ENCODE results near the gene SYNC.

DNA sequence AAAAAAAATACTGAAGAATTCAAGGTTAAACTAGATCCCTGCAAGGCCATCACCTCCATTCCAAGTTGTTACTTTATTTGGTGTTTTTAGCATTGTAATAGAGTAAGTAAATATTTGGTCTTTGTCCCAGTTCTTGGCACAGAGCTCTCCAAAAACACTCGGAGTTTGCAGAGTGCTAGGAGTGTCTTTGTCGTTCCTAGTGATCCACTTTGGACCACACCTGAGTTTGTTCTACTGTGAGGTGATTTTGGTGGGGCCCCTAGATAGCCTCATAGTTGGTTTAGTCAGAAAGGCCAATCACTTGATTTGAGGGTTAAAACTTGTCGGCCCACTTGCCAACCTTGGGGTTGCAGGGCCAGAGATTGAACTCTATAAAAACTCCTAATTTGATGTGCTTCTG is 25.6 kb downstream of the SYNC start:
- TF ChIP-seq POLR2A (IDR thresholded peaks at IDR 0.05; ENCODE audit: low read depth, low read length) (no peak), EZH2 (IDR thresholded peaks at IDR 0.05; ENCODE audit: borderline replicate concordance, low read depth, low read length, severe bottlenecking) (no peak), POLR2AphosphoS5 (IDR thresholded peaks at IDR 0.05; ENCODE audit: insufficient read depth, low read depth, low read length) (no peak), JUN (IDR thresholded peaks at IDR 0.05; ENCODE audit: borderline replicate concordance, insufficient read depth, insufficient read length, low read depth) (no peak), FOS (IDR thresholded peaks at IDR 0.05; ENCODE audit: borderline replicate concordance, insufficient read depth, low read length) (no peak), GATA2 (IDR thresholded peaks at IDR 0.05; ENCODE audit: insufficient read depth, insufficient read length, low read depth, low read length) (no peak)
- TF ChIP-seq, protein P1, sequence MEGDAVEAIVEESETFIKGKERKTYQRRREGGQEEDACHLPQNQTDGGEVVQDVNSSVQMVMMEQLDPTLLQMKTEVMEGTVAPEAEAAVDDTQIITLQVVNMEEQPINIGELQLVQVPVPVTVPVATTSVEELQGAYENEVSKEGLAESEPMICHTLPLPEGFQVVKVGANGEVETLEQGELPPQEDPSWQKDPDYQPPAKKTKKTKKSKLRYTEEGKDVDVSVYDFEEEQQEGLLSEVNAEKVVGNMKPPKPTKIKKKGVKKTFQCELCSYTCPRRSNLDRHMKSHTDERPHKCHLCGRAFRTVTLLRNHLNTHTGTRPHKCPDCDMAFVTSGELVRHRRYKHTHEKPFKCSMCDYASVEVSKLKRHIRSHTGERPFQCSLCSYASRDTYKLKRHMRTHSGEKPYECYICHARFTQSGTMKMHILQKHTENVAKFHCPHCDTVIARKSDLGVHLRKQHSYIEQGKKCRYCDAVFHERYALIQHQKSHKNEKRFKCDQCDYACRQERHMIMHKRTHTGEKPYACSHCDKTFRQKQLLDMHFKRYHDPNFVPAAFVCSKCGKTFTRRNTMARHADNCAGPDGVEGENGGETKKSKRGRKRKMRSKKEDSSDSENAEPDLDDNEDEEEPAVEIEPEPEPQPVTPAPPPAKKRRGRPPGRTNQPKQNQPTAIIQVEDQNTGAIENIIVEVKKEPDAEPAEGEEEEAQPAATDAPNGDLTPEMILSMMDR (IDR thresholded peaks at IDR 0.05; ENCODE audit: extremely low read depth in 1 of 2, insufficient read depth in 1 of 2, low read depth in 1 of 2, low read length in 2 of 2) = no peak
- TF ChIP-seq, protein P2, sequence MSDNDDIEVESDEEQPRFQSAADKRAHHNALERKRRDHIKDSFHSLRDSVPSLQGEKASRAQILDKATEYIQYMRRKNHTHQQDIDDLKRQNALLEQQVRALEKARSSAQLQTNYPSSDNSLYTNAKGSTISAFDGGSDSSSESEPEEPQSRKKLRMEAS (IDR thresholded peaks at IDR 0.05; ENCODE audit: insufficient read depth, insufficient read length) = no peak
